Activated T-cell treated with anti-CD3 and anti-CD28 coated beads for 1 hour (primary cell): ENCODE results near the gene KRTAP9-4.
"Not testable (repeated sequence)": the region's sequence is repeated elsewhere in the genome, so short reads cannot be mapped to it uniquely, and the experiment has no call there.

Experiments
- DNase-seq: peaks from one replicate; pipeline ENCODE4 v3.0.0-alpha.2; 2020; ENCODE audit warnings: low read depth

Gene KRTAP9-4

GRCh38 chr17:41249637-41250240 lies at the start of gene KRTAP9-4:
Gene KRTAP9-4, plus strand, starts transcription at chr17:41249687. Its CDS starts 34 bp downstream, at chr17:41249721.
- DNase-seq, result not testable (repeated sequence)

GRCh38 chr17:41211845-41212466 lies 37.5 kb upstream of the KRTAP9-4 start:
- no peak for DNase-seq

- DNase-seq, result no peak
These were observed 36.8 kb upstream of the KRTAP9-4 start for GRCh38 chr17:41212524-41213169.

GRCh38 chr17:41215681-41216080 lies 33.8 kb upstream of the KRTAP9-4 start:
- DNase-seq, result no peak

- no peak for DNase-seq
These were observed 25.7 kb upstream of the KRTAP9-4 start for GRCh38 chr17:41223821-41224220.

GRCh38 chr17:41226051-41226450 lies 23.4 kb upstream of the KRTAP9-4 start:
- DNase-seq, result no peak

GRCh38 chr17:41226598-41227095 lies 22.8 kb upstream of the KRTAP9-4 start, which contains the start of gene KRTAP9-2:
Gene KRTAP9-2, plus strand, starts transcription at chr17:41226648. Its CDS starts 7 bp downstream, at chr17:41226655.
- DNase-seq, result not testable (repeated sequence)

GRCh38 chr17:41230094-41230493 lies 19.4 kb upstream of the KRTAP9-4 start:
- no peak for DNase-seq

- DNase-seq, result no peak
These were observed 17.8 kb upstream of the KRTAP9-4 start for GRCh38 chr17:41231731-41232130.

- not testable (repeated sequence) for DNase-seq
These were observed 16.9 kb upstream of the KRTAP9-4 start, which contains the start of gene KRTAP9-3 for GRCh38 chr17:41232399-41233105. Gene KRTAP9-3, plus strand, starts transcription at chr17:41232449. Its CDS starts 53 bp downstream, at chr17:41232502.

- not testable (repeated sequence) for DNase-seq
These were observed 12.4 kb upstream of the KRTAP9-4 start for GRCh38 chr17:41237116-41237515.

- not testable (repeated sequence) for DNase-seq
These were observed 11.5 kb upstream of the KRTAP9-4 start, which contains the start of gene KRTAP9-8 for GRCh38 chr17:41237949-41238437. Gene KRTAP9-8, plus strand, starts transcription at chr17:41237999. Its CDS starts 53 bp downstream, at chr17:41238052.

- DNase-seq, result not testable (repeated sequence)
These were observed 2.3 kb upstream of the KRTAP9-4 start for GRCh38 chr17:41246995-41247787.

- DNase-seq, result no peak
These were observed 1.8 kb downstream of the KRTAP9-4 start for GRCh38 chr17:41251261-41251660.

- DNase-seq, result no peak
These were observed 5.4 kb downstream of the KRTAP9-4 start for GRCh38 chr17:41254861-41255260.

GRCh38 chr17:41255381-41256290 lies 6.1 kb downstream of the KRTAP9-4 start, which contains the start of gene KRTAP9-9:
Gene KRTAP9-9, plus strand, starts transcription at chr17:41255384.
- DNase-seq, result not testable (repeated sequence)

GRCh38 chr17:41256291-41256685 lies 6.8 kb downstream of the KRTAP9-4 start:
- no peak for DNase-seq

- no peak for DNase-seq
These were observed 8.9 kb downstream of the KRTAP9-4 start for GRCh38 chr17:41258406-41258805.

- DNase-seq, result no peak
These were observed 13.7 kb downstream of the KRTAP9-4 start for GRCh38 chr17:41263212-41263611.

- DNase-seq, result no peak
These were observed 15.1 kb downstream of the KRTAP9-4 start for GRCh38 chr17:41264599-41264998.
